GM10248 (cell line): ENCODE data around the gene COG5.

Experiments used
- CTCF ChIA-PET: fragments of 300-600 bp; sonication (Branson Sonifier 250); formaldehyde crosslinking; extraction: SDS; loops from one replicate; lab custom pipeline; 2021; ENCODE audit warnings: antibody characterized with exemption; lab: Yijun Ruan, JAX
- POLR2A ChIA-PET: fragments of 350-650 bp; sonication (Branson Sonifier 250); formaldehyde crosslinking; extraction: SDS; loops from one replicate; lab custom pipeline; 2020; ENCODE audit warnings: antibody characterized with exemption; lab: Yijun Ruan, JAX
- DNase-seq: peaks from one replicate; pipeline ENCODE4 v3.0.0; 2012; ENCODE audit errors: extremely low spot score
- CTCF ChIP-seq: IDR thresholded peaks from 2 replicates; pipeline ENCODE4 v1.5.1; 2012; ENCODE audit warnings: mild to moderate bottlenecking, low read depth; ENCODE audit errors: extremely low read depth, missing control alignments, control extremely low read depth

COG5 gene

GRCh38 chr7:107220356-107220755, 343.4 kb downstream of the COG5 start:
- ChIA-PET CTCF (interaction anchor here (0.8 to 2.1 kb wide), 4 partner anchors 12 to 26 kb away, joined by 3 to 5 read pairs (median 3); no protein-coding TSS in a partner anchor), POLR2A (no interaction called here)
- no peak for TF ChIP-seq CTCF
- no peak for DNase-seq

- CTCF ChIA-PET = interaction anchor here (0.8 to 2.1 kb wide), 4 partner anchors 11 to 26 kb away, joined by 3 to 5 read pairs (median 3); no protein-coding TSS in a partner anchor
- POLR2A ChIA-PET = no interaction called here
- TF ChIP-seq CTCF = no peak
- DNase-seq = no peak
Observed at GRCh38 chr7:107219563-107220244, 344.0 kb downstream of the COG5 start.

GRCh38 chr7:107213945-107214344, 349.8 kb downstream of the COG5 start:
- ChIA-PET POLR2A (no interaction called here), CTCF (interaction anchor here (1.3 to 1.7 kb wide), 3 partner anchors 11 to 420 kb away, joined by 3 to 6 read pairs (median 4); no protein-coding TSS in a partner anchor)
- no peak for DNase-seq
- TF ChIP-seq CTCF = no peak

- ChIA-PET POLR2A (no interaction called here), CTCF (interaction anchor here (1.0 to 1.7 kb wide), 4 partner anchors 11 to 97 kb away, joined by 3 to 6 read pairs (median 4); no protein-coding TSS in a partner anchor)
- TF ChIP-seq CTCF = no peak
- no peak for DNase-seq
Observed at GRCh38 chr7:107213193-107213788, 350.4 kb downstream of the COG5 start.

GRCh38 chr7:107212725-107213124, 351.0 kb downstream of the COG5 start:
- peak; percentile 18 for DNase-seq
- ChIA-PET POLR2A (no interaction called here), CTCF (interaction anchor here (1.0 to 2.0 kb wide), 4 partner anchors 14 to 98 kb away, joined by 3 to 11 read pairs (median 4); no protein-coding TSS in a partner anchor)
- no peak for TF ChIP-seq CTCF

GRCh38 chr7:107210400-107210799, 353.3 kb downstream of the COG5 start:
- DNase-seq = no peak
- POLR2A ChIA-PET = no interaction called here
- CTCF ChIA-PET = interaction anchor here (1.3 kb wide), 1 partner anchor 18 kb away, joined by 3 read pairs; no protein-coding TSS in a partner anchor
- TF ChIP-seq CTCF = no peak
